Spleen (tissue), 7 donors: ENCODE measurements around the gene TEKT2.

ENCODE experiments used
- CTCF ChIP-seq, 11 experiments: fragments of 200-600 bp in 7 of 11; fragments of 450-650 bp in 4 of 11; sonication (generic) in 4 of 11; IDR thresholded peaks in 8 of 11; conservative IDR thresholded peaks in 3 of 11; 1 replicate in 7 of 11; 2 replicates in 4 of 11; pipeline versions ENCODE4 v1.4.0 to v1.8.0; 2016 to 2021; ENCODE audit warnings: antibody characterized with exemption in 11 of 11, inconsistent platforms in 4 of 11, mild to moderate bottlenecking in 1 of 11
- POLR2AphosphoS5 ChIP-seq, 3 donors: sonication (generic); formaldehyde crosslinking; IDR thresholded peaks; one replicate each; pipeline ENCODE4 v1.5.1; 2017; ENCODE audit warnings: antibody characterized with exemption in 3 of 3
- donor health status: DM: no; HTN: no; CAD: no; lungs with moderate emphysema.
- donor health status: DM: no; HTN: no; CAD: no.
- donor health status: DM: no; HTN: no; CAD: no.

GRCh38 chr1:36109041-36109679, 25.3 kb downstream of the TEKT2 start:
- TF ChIP-seq CTCF (IDR thresholded peaks at IDR 0.05 in 8 of 11, conservative IDR thresholded peaks at IDR 0.05 in 3 of 11): no peak
- no peak for TF ChIP-seq POLR2AphosphoS5 (IDR thresholded peaks at IDR 0.05)
